MCF 10A (cell line): Measurements from ENCODE around the gene SMOC2. TPM values are rescaled to one million over a fixed set of nuclear protein-coding genes. Genes with fewer than 3 reads are reported as not detected.
A peak's percentile ranks its signal among the peaks of the same experiment; 100 is the strongest.

Experiments used
- BruUV-seq: library from RNA; stranded (reverse); fragments of 400-500 nt; replicated peaks from 2 replicates; lab custom pipeline; 2021; lab: Mats Ljungman, UMichigan
- CTCF ChIA-PET: fragments of 300-600 bp; sonication (Branson Sonifier 250); formaldehyde crosslinking; extraction: SDS; loops from one replicate; lab custom pipeline; 2021; ENCODE audit warnings: antibody characterized with exemption, inconsistent platforms; lab: Yijun Ruan, JAX
- POLR2A ChIA-PET: fragments of 300-600, 350-650 bp; sonication (Branson Sonifier 250); formaldehyde crosslinking; extraction: SDS; loops from one replicate; lab custom pipeline; 2020; ENCODE audit warnings: antibody characterized with exemption, inconsistent platforms; lab: Yijun Ruan, JAX
- DNase-seq: peaks from one replicate; pipeline ENCODE4 v3.0.0-alpha.2; 2018; ENCODE audit not compliant: unreplicated experiment
- H3K27ac Mint-ChIP-seq: one replicate; pipeline ENCODE4 v1.8.0; 2022; ENCODE audit warnings: mild to moderate bottlenecking, low read depth, mixed read lengths; ENCODE audit not compliant: unreplicated experiment
- H3K27me3 Mint-ChIP-seq: one replicate; pipeline ENCODE4 v1.8.0; 2022; ENCODE audit warnings: mixed read lengths; ENCODE audit not compliant: insufficient read depth, unreplicated experiment
- H3K36me3 Mint-ChIP-seq: one replicate; pipeline ENCODE4 v1.8.0; 2022; ENCODE audit warnings: mild to moderate bottlenecking, moderate library complexity, mixed read lengths; ENCODE audit not compliant: insufficient read depth, unreplicated experiment
- H3K4me1 Mint-ChIP-seq: one replicate; pipeline ENCODE4 v1.8.0; 2022; ENCODE audit warnings: mixed read lengths; ENCODE audit not compliant: insufficient read depth, unreplicated experiment
- H3K4me3 Mint-ChIP-seq: one replicate; pipeline ENCODE4 v1.8.0; 2022; ENCODE audit warnings: mild to moderate bottlenecking, moderate library complexity, mixed read lengths; ENCODE audit not compliant: unreplicated experiment
- H3K9me3 Mint-ChIP-seq: one replicate; pipeline ENCODE4 v1.8.0; 2022; ENCODE audit warnings: mixed read lengths; ENCODE audit not compliant: unreplicated experiment
- intact Hi-C: fragments of 100-400 bp; cut with micrococcal nuclease; formaldehyde crosslinking; loops from 2 replicates; pipeline ENCODE4 v1.14.1; 2022
- total RNA-seq: library from RNA; stranded (reverse); gene quantifications from 2 replicates; pipeline ENCODE4 v1.2.3, GENCODE V29; 2022
- TF ChIP-seq, protein P1 (sequence below): fragments of 200-600 bp; IDR thresholded peaks from one replicate; pipeline ENCODE4 v1.8.0; 2022; ENCODE audit warnings: antibody characterized with exemption, mild to moderate bottlenecking; ENCODE audit not compliant: unreplicated experiment

The SMOC2 gene
- total RNA-seq, 1 experiment from 2014 or later = not detected

DNA sequence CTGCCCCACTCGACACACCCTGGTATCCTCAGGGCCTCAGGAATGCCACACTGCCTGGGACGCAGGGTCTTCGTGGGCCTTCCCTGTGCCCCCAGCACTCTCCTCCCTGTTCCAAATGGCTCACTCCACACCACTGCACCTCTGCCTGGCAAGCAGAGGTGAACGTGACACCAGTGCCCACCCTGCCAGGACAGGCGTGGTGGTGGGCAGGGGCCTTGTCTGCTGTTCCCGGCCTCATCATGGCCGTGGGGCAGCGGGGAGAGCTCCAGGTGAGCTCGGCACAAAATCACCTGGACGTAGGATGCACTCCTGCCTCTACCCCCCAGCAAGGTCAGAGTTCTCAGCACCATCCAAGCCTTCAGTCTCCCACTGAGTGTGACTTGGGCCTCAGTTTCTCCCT is 202.4 kb downstream of the SMOC2 start:
- CTCF ChIA-PET = no interaction called here
- no TSS peak for BruUV-seq
- Mint-ChIP-seq H3K9me3 (no peaks in the 10 kb centered on the region), H3K27ac (no peak overlapping the region), H3K4me1 (peaks cover 23% of the 10 kb centered on the region), H3K27me3 (no peaks in the 10 kb centered on the region), H3K4me3 (no peak overlapping the region), H3K36me3 (no peaks in the 10 kb centered on the region)
- no peak for DNase-seq
- TF ChIP-seq, protein P1, sequence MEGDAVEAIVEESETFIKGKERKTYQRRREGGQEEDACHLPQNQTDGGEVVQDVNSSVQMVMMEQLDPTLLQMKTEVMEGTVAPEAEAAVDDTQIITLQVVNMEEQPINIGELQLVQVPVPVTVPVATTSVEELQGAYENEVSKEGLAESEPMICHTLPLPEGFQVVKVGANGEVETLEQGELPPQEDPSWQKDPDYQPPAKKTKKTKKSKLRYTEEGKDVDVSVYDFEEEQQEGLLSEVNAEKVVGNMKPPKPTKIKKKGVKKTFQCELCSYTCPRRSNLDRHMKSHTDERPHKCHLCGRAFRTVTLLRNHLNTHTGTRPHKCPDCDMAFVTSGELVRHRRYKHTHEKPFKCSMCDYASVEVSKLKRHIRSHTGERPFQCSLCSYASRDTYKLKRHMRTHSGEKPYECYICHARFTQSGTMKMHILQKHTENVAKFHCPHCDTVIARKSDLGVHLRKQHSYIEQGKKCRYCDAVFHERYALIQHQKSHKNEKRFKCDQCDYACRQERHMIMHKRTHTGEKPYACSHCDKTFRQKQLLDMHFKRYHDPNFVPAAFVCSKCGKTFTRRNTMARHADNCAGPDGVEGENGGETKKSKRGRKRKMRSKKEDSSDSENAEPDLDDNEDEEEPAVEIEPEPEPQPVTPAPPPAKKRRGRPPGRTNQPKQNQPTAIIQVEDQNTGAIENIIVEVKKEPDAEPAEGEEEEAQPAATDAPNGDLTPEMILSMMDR = no peak
- POLR2A ChIA-PET = no interaction called here
- intact Hi-C loops = no loop called here

DNA sequence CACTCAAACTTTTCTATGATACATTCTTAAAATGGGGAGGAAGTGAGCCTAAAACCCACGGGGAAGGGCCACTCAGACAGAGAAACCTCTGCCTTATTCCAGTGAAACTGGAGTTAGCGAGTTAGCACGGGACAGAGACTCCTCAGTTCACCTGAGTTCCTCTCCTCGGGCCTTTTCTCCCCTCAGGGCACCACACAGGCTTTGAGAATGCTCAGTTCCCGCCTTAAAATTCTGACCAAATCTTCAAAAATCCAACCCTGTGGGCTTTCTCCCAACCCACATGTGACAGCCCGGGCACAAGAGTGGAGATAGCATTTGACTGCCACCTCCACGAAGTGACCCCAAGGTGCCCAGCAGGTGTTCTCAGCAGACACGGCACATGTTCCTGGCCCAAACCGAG is 204.3 kb downstream of the SMOC2 start:
- no peak for DNase-seq
- Mint-ChIP-seq H3K27ac (no peak overlapping the region), H3K4me1 (peaks cover 20% of the 10 kb centered on the region), H3K4me3 (no peak overlapping the region), H3K27me3 (no peaks in the 10 kb centered on the region), H3K36me3 (no peaks in the 10 kb centered on the region), H3K9me3 (no peaks in the 10 kb centered on the region)
- ChIA-PET POLR2A (no interaction called here), CTCF (no interaction called here)
- TF ChIP-seq, protein P1 = no peak
- BruUV-seq = no TSS peak
- intact Hi-C loops = no loop called here

DNA sequence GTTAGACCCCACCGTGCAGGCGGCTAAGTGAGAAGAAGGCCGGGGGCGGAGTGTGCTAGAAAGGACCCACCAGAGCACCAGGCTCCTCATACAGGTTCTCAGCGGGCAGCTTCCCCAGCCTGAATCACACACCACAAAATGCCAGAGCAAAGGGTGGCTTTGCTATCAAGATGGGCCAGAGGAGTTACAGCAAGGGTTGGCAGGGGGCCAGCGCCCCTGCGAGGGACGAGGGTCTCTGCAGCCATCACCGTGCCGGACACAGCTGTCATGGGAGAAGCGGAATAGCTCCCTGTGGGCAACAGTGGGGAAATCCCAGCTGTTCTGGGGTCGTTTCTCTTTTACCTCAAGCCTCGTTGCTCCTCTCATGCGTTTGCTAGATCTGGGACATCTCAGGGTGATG is 206.3 kb downstream of the SMOC2 start:
- no TSS peak for BruUV-seq
- POLR2A ChIA-PET = interaction anchor here (0.6 to 1.3 kb wide), 2 partner anchors 19 to 136 kb away, joined by 3 to 4 read pairs; no protein-coding TSS in a partner anchor
- peaks cover 8% of the 10 kb centered on the region for H3K4me1 Mint-ChIP-seq
- TF ChIP-seq, protein P1 = no peak
- no peak overlapping the region for H3K27ac Mint-ChIP-seq
- CTCF ChIA-PET = no interaction called here
- DNase-seq = no peak
- no peaks in the 10 kb centered on the region for H3K27me3 Mint-ChIP-seq
- H3K9me3 Mint-ChIP-seq = no peaks in the 10 kb centered on the region
- intact Hi-C loops = no loop called here
- no peaks in the 10 kb centered on the region for H3K36me3 Mint-ChIP-seq
- H3K4me3 Mint-ChIP-seq = no peak overlapping the region

DNA sequence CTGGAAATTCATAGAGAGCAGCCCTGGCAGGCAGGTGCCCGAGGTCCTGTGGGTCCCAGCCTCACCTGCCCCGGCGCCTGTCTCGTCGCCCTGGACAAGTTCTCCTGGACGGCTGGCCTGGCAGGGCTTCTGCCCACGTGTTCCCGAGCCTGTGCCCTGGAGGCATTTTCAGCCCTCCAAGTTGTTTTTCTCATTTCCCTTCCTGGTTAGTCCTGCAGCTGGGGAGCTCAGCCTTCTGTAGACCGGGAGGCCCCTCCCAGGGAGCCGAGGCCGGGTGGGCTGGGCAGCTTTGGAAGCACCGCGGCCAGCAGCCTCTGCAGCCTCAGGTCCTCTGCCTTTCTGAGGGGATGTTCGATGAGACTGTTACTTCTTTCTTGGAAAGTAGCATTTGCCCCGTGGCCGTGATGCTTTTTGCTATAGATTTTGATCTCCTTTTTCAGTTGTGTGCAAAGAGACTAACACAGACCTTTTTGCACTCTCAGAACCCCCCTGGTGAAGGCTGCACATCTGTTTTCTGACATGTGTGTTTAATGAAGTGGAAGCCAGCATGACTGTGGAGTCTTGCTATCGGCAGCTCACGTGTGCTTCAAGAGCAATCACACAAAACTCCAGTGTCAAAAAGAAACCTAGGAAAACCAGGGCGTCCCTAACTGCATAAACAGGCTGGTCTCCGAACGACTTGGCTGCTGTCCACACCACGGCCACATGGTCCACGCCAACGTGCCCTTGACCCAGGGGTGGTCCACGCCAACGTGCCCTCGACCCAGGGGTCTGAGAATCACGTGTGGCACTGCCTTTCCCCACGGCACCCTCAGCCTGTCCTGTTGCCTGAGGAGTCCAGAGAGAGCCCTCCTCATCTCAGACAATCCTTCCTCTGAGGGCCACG is 207.5 kb downstream of the SMOC2 start:
- intact Hi-C loops = no loop called here
- no peaks in the 10 kb centered on the region for H3K36me3 Mint-ChIP-seq
- BruUV-seq = no TSS peak

More for the DNA sequence above, 207.5 kb downstream of the SMOC2 start:
- Mint-ChIP-seq H3K4me1 (peaks cover 8% of the 10 kb centered on the region), H3K27me3 (no peaks in the 10 kb centered on the region), H3K9me3 (no peaks in the 10 kb centered on the region), H3K4me3 (peak overlapping the region; percentile 36), H3K27ac (no peak overlapping the region)
- ChIA-PET CTCF (interaction anchor here (0.7 kb wide), 1 partner anchor 955 kb away, joined by 3 read pairs; no protein-coding TSS in a partner anchor), POLR2A (no interaction called here)
- DNase-seq = no peak
- TF ChIP-seq, protein P1 = no peak
